ENCODE measurements around the gene AGAP2. TPM values are rescaled to one million over a fixed set of nuclear protein-coding genes. Genes with fewer than 3 reads are reported as not detected.

AGAP2 gene
- total and polyA plus RNA-seq, 12 donors: 0.50 to 8.1 (median 2.1) TPM

DNA sequence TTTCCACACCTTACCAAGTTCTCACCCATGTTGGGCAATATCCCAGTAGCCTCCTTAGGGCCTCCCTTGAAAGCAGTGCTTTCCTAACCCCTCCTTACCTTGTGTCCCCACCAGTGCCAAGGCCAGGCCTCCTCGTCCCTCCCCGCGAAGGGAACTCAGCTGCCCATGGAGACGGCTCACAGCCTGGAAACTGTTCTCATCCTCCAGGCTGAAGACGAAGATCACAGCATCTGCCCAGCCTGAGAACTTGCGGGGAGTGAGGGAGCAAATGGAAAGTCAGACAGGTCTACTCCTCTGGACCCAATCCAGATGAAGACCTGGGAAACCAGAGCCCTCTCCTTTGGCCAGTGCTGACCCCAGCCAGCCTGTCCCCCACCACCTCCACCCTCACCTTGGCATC is 4.6 kb downstream of the AGAP2 start:
- WGBS, 4 donors: 66 to 81% (median 74%) methylated on average over 5 to 6 of the region's 6 CpGs
- intact Hi-C loops (cut with DNase I): no loop called here
- H3K27ac ChIP-seq: no peak overlapping the region
- TF ChIP-seq POLR2A (IDR thresholded peaks at IDR 0.05) (no peak), CTCF (IDR thresholded peaks at IDR 0.05) (no peak)
- H3K27me3 ChIP-seq: peaks cover 37% of the 10 kb centered on the region
- DNase-seq: peak in 1 of 7 donors; percentile 11
- no peak overlapping the region for H3K4me3 ChIP-seq
- H3K36me3 ChIP-seq (replicated peaks in 1 of 2): no peaks in the 10 kb centered on the region
- no peaks in the 10 kb centered on the region for H3K9me3 ChIP-seq (replicated peaks in 1 of 3)
- H3K4me1 ChIP-seq (replicated peaks in 1 of 2): peaks cover 14 to 25% of the 10 kb centered on the region in 2 donors

DNA sequence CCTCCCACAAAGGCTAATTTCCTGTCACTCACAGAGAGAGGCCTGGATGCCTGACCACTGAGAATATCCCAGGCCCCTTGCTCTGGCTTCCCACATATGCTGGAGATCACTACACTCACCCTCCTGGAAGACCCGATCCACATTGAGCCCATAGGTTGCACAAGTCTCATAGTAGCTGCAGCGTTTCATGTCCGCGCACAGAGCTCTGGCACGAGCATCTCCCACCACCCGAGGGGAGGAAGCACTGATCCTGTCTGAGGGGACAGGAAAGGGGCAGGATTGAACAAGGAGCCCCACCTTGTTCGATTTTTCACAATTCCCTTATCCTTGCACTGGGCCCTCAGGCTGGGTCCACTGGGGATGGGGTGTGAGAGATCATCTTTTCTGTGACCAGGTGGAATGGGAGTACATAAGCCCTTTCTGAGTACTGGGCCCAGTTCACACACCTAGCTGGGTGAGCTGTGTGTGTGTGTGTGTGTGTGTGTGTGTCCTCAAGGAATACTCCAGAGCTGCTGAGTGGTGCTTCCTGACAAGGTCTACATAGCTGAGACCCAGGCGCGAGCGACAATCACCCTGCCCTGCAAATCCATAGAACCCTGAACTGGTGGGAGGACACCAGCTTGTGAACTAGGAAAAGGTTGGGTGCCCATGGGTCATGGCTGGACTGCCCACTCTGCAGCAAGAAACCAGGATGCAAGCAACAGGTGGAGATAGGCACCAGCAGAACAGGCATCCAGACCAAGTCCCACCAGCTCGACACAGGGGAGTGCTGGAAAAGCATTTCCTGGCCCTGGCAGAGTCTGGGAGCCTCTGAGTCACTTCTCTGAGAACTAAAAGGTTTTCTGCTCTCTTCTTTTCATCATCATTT is 5.6 kb downstream of the AGAP2 start:
- intact Hi-C loops (cut with DNase I): no loop called here

GRCh38 chr12:57732270-57732669 is 6.3 kb downstream of the AGAP2 start:
- 80 to 85% (median 84%) methylated on average over 3 to 4 of the region's 4 CpGs for WGBS, 4 donors
- Histone ChIP-seq H3K9me3 (replicated peaks in 1 of 3) (no peaks in the 10 kb centered on the region), H3K27ac (no peak overlapping the region), H3K4me1 (replicated peaks in 1 of 2) (peaks cover 6 to 20% of the 10 kb centered on the region in 2 donors), H3K36me3 (replicated peaks in 1 of 2) (no peaks in the 10 kb centered on the region), H3K27me3 (peaks cover 25% of the 10 kb centered on the region), H3K4me3 (no peak overlapping the region)
- intact Hi-C loops (cut with DNase I): no loop called here
- DNase-seq: peak in 1 of 7 donors; percentile 14
- TF ChIP-seq CTCF (IDR thresholded peaks at IDR 0.05): no peak
- TF ChIP-seq POLR2A (IDR thresholded peaks at IDR 0.05): no peak

More for the DNA sequence above, 5.6 kb downstream of the AGAP2 start:
- H3K9me3 ChIP-seq (replicated peaks in 1 of 3): no peaks in the 10 kb centered on the region
- TF ChIP-seq CTCF (IDR thresholded peaks at IDR 0.05) (no peak), POLR2A (IDR thresholded peaks at IDR 0.05) (no peak)
- H3K27ac ChIP-seq: no peak overlapping the region
- peaks cover 9 to 21% of the 10 kb centered on the region in 2 donors for H3K4me1 ChIP-seq (replicated peaks in 1 of 2)
- H3K36me3 ChIP-seq (replicated peaks in 1 of 2): no peaks in the 10 kb centered on the region
- H3K27me3 ChIP-seq: peaks cover 32% of the 10 kb centered on the region
- H3K4me3 ChIP-seq: no peak overlapping the region
- DNase-seq: peak in 1 of 7 donors; percentile 11
- WGBS, 4 donors: 80 to 88% (median 83%) methylated on average over 8 to 11 of the region's 11 CpGs

DNA sequence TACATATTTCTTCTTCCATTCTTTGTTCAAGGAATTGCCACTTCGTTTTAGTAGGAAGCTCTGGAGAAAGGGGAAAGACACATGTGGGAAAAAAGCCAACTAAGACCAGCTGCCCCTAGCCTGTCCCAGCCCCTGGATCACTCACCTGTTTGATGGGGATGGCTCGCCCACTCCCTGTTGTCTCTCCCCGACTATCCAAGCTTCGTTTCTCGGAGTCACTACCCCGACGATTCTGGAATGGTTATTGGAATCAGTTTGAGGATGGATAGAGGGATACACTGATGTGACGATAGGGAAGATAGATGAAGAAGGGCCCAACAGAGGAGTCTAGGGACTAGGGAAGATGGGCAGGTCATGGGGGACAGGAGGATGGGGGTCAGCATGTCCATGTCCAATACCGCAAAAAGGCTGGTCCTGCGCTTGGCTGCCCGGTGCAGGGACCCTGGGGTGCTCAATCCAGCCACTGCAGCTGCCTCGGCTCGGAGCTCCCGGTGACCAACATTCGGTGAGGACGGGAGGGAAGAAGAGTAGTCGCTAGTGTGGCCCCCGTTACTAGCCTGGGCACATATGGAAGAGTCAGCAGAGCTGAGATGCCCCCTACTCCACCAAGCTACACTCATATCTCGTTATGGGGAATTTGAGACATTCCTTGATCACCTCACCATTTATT is 7.0 kb downstream of the AGAP2 start:
- Histone ChIP-seq H3K9me3 (replicated peaks in 1 of 3) (no peaks in the 10 kb centered on the region), H3K4me3 (no peak overlapping the region), H3K4me1 (replicated peaks in 1 of 2) (peaks cover 11 to 21% of the 10 kb centered on the region in 2 donors), H3K36me3 (replicated peaks in 1 of 2) (no peaks in the 10 kb centered on the region), H3K27ac (no peak overlapping the region), H3K27me3 (peaks cover 19% of the 10 kb centered on the region)
- no peak for TF ChIP-seq CTCF (IDR thresholded peaks at IDR 0.05)
- no peak for TF ChIP-seq POLR2A (IDR thresholded peaks at IDR 0.05)
- no peak for DNase-seq
- intact Hi-C loops (cut with DNase I): no loop called here
- 76 to 83% (median 77%) methylated on average over 19 of the region's 19 CpGs for WGBS, 4 donors
